IPS DF 19.7 (cell line): ENCODE data around the gene KLK3.
"Not testable (repeated sequence)": the region's sequence is repeated elsewhere in the genome, so short reads cannot be mapped to it uniquely, and the experiment has no call there.

Source experiments
- DNase-seq: peaks from one replicate; pipeline ENCODE4 v3.0.0-alpha.2; 2013; ENCODE audit warnings: low read depth, low spot score

KLK3 gene

GRCh38 chr19:50854636-50855410 lies at the start of gene KLK3:
KLK3 (plus strand) TSS chr19:50854915; CDS start chr19:50854956, 41 bp downstream.
- DNase-seq = no peak

GRCh38 chr19:50808856-50809255 lies 45.9 kb upstream of the KLK3 start:
- no peak for DNase-seq

GRCh38 chr19:50811622-50812238 lies 43.0 kb upstream of the KLK3 start:
- DNase-seq = not testable (repeated sequence)

GRCh38 chr19:50812474-50812873 lies 42.2 kb upstream of the KLK3 start:
- no peak for DNase-seq

GRCh38 chr19:50814883-50815282 lies 39.8 kb upstream of the KLK3 start:
- no peak for DNase-seq

GRCh38 chr19:50815439-50815838 lies 39.3 kb upstream of the KLK3 start:
- DNase-seq = no peak

GRCh38 chr19:50817941-50818858 lies 36.5 kb upstream of the KLK3 start:
- DNase-seq = no peak

GRCh38 chr19:50818859-50819472 lies 35.7 kb upstream of the KLK3 start:
- DNase-seq = no peak

GRCh38 chr19:50819636-50820035 lies 35.1 kb upstream of the KLK3 start:
- DNase-seq = no peak

GRCh38 chr19:50820086-50820485 lies 34.6 kb upstream of the KLK3 start:
- no peak for DNase-seq

- no peak for DNase-seq
Observed at GRCh38 chr19:50820549-50821247, 34.0 kb upstream of the KLK3 start.

GRCh38 chr19:50821248-50821612 lies 33.5 kb upstream of the KLK3 start:
- no peak for DNase-seq

GRCh38 chr19:50821622-50822021 lies 33.1 kb upstream of the KLK3 start:
- DNase-seq = no peak

- DNase-seq = no peak
Observed at GRCh38 chr19:50822661-50823208, 32.0 kb upstream of the KLK3 start.

GRCh38 chr19:50823389-50824042 lies 31.2 kb upstream of the KLK3 start, which contains the start of gene KLK1:
KLK1 (minus strand) TSS chr19:50823787; CDS start chr19:50823748, 39 bp downstream.
- DNase-seq = no peak

GRCh38 chr19:50826492-50827240 lies 28.0 kb upstream of the KLK3 start:
- DNase-seq = no peak

- DNase-seq = no peak
Observed at GRCh38 chr19:50827476-50827875, 27.2 kb upstream of the KLK3 start.

GRCh38 chr19:50829801-50830200 lies 24.9 kb upstream of the KLK3 start:
- no peak for DNase-seq

- no peak for DNase-seq
Observed at GRCh38 chr19:50830266-50831025, 24.3 kb upstream of the KLK3 start.
